Pancreas (tissue), 10 donors: ENCODE data around the gene ECHDC3. TPM values are rescaled to one million over a fixed set of nuclear protein-coding genes. Genes with fewer than 3 reads are reported as not detected.

Source experiments
- ATAC-seq, 4 donors: fragments of 200-7000 bp; cut with Tn5 transposase; one replicate each; pipeline versions ENCODE4 v1.8.0 to v1.9.1; 2020; ENCODE audit warnings: mild to moderate bottlenecking in 4 of 4, moderate library complexity in 4 of 4
- DNase-seq, 6 donors: peaks; one replicate each; pipeline ENCODE4 v3.0.0-alpha.2; 2020
- FAIRE-seq: peaks from 2 replicates; lab custom pipeline; 2012; peaks lifted over from hg19 to GRCh38; lab: Jason Lieb, UNC
- H3K27ac ChIP-seq, 4 donors: fragments of 200-600 bp; sonication (generic); 1 replicate in 3 of 4; 2 replicates in 1 of 4; pipeline versions ENCODE4 v1.5.0 to v1.8.0; 2020
- H3K27me3 ChIP-seq, 4 donors: fragments of 200-600 bp; one replicate each; pipeline ENCODE4 v1.8.0; 2021
- H3K36me3 ChIP-seq, 3 donors: fragments of 200-600 bp; sonication (generic) in 1 of 3; one replicate each; pipeline versions ENCODE4 v1.5.0 to v1.8.0; 2020 to 2021
- H3K4me1 ChIP-seq, 3 donors: fragments of 200-600 bp; one replicate each; pipeline ENCODE4 v1.8.0; 2021
- H3K4me3 ChIP-seq, 4 donors: fragments of 200-600 bp; sonication (generic) in 2 of 4; one replicate each; pipeline versions ENCODE4 v1.5.0 to v1.8.0; 2020 to 2021
- H3K9me3 ChIP-seq, 4 donors: fragments of 200-600 bp; one replicate each; pipeline ENCODE4 v1.8.0; 2021
- WGBS, 2 donors: extraction: QIAGEN DNeasy Blood & Tissue Kit; methylation state at CpG; one replicate each; pipeline ENCODE4 v1.1.7; 2013; 5-methylcytosine and 5-hydroxymethylcytosine counted together
- intact Hi-C, 3 donors: fragments of 100-400 bp; cut with DNase I; formaldehyde crosslinking; loops; one replicate each; pipeline versions ENCODE4 v1.11.1 to v1.14.2; 2022
- polyA plus RNA-seq, 2 donors: library from polyadenylated mRNA; stranded (reverse); fragments of 200-250 nt; gene quantifications; one replicate each; pipeline ENCODE4 v1.2.3, GENCODE V29; 2013
- total RNA-seq, 6 donors: library from RNA; stranded (reverse); fragmentation: NEBNext Ultra II Directional in 4 of 6; extraction: Animal tissue kit (Norgen Biotek cat#: 25700) in 4 of 6; gene quantifications; one replicate each; pipeline versions ENCODE4 v1.2.1 to v1.2.4, GENCODE V29; 2021 to 2023
- TF ChIP-seq, protein P1 (sequence below), 4 donors: fragments of 200-600 bp; sonication (generic) in 3 of 4; IDR thresholded peaks; one replicate each; pipeline versions ENCODE4 v1.5.0 to v1.8.0; 2021; ENCODE audit warnings: antibody characterized with exemption in 4 of 4
- donor health status: healthy with polysubstance abuse.
- donor health status: DM: no; HTN: no; CAD: no; lungs with moderate emphysema.
- donor health status: DM: no; HTN: no; CAD: no.
- donor health status: control.
- donor health status: control.
- donor health status: Bipolar disorder and iron deficiency.
- donor health status: DM: yes; HTN: yes; CAD: no.
- donor health status: DM: no; HTN: no; CAD: no.
- donor health status: DM: no; HTN: no; CAD: no.
- donor health status: DM: yes; HTN: yes; CAD: no.

ECHDC3 gene
- total and polyA plus RNA-seq, 8 donors: 9.7 to 19.6 (median 16.6) TPM

GRCh38 chr10:11740907-11741306 is 1.3 kb upstream of the ECHDC3 start:
- H3K4me1 ChIP-seq: peaks cover 0 to 6% (median 3%) of the 10 kb centered on the region in 3 donors
- no peaks in the 10 kb centered on the region for H3K27me3 ChIP-seq
- no peak overlapping the region for H3K27ac ChIP-seq
- H3K36me3 ChIP-seq: no peaks in the 10 kb centered on the region
- 92 to 94% methylated on average over 11 of the region's 11 CpGs for WGBS, 2 donors
- no peaks in the 10 kb centered on the region for H3K9me3 ChIP-seq
- ATAC-seq (no peak), DNase-seq (no peak), FAIRE-seq (no peak)
- intact Hi-C loops: no loop called here
- no peak overlapping the region for H3K4me3 ChIP-seq
- TF ChIP-seq, protein P1, sequence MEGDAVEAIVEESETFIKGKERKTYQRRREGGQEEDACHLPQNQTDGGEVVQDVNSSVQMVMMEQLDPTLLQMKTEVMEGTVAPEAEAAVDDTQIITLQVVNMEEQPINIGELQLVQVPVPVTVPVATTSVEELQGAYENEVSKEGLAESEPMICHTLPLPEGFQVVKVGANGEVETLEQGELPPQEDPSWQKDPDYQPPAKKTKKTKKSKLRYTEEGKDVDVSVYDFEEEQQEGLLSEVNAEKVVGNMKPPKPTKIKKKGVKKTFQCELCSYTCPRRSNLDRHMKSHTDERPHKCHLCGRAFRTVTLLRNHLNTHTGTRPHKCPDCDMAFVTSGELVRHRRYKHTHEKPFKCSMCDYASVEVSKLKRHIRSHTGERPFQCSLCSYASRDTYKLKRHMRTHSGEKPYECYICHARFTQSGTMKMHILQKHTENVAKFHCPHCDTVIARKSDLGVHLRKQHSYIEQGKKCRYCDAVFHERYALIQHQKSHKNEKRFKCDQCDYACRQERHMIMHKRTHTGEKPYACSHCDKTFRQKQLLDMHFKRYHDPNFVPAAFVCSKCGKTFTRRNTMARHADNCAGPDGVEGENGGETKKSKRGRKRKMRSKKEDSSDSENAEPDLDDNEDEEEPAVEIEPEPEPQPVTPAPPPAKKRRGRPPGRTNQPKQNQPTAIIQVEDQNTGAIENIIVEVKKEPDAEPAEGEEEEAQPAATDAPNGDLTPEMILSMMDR (IDR thresholded peaks at IDR 0.05): no peak

DNA sequence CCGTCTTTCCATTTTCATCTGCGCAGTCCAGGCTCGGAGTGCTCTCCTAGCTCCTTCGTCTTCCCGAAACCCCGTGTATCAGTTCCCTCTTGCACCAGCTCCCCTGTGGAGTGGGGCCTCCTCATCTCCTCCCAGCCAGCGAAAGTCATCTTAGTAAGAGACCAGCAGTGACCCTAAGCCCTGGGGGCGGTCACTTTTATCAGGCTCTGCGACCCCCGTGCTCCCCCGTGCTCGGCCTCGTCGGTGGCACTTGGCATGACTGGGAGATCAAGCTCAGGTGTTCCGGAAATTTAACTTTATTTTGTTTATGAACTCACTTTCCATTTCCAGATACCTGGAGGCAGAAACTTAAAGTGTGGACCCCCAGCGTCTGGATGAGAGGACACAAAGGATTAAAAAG is 574 bp upstream of the ECHDC3 start:
- H3K4me1 ChIP-seq: peaks cover 0 to 8% (median 3%) of the 10 kb centered on the region in 3 donors
- no peaks in the 10 kb centered on the region for H3K36me3 ChIP-seq
- ATAC-seq (no peak), FAIRE-seq (no peak), DNase-seq (no peak)
- WGBS, 2 donors: 60 to 71% methylated on average over 16 of the region's 16 CpGs
- intact Hi-C loops: no loop called here
- peak overlapping the region in 2 of 4 donors; percentile 70 to 76 for H3K4me3 ChIP-seq
- no peaks in the 10 kb centered on the region for H3K27me3 ChIP-seq
- H3K9me3 ChIP-seq: no peaks in the 10 kb centered on the region
- TF ChIP-seq, protein P1 (IDR thresholded peaks at IDR 0.05): no peak
- peak overlapping the region in 1 of 4 donors; percentile 4 for H3K27ac ChIP-seq

- Histone ChIP-seq H3K27me3 (no peaks in the 10 kb centered on the region), H3K4me1 (peaks cover 0 to 13% (median 3%) of the 10 kb centered on the region in 3 donors), H3K27ac (peak overlapping the region; percentile 73 to 80 (median 78)), H3K9me3 (no peaks in the 10 kb centered on the region), H3K4me3 (peak overlapping the region; percentile 58 to 76 (median 66)), H3K36me3 (no peaks in the 10 kb centered on the region)
- peak; percentile 37 to 83 (median 54) for DNase-seq
- WGBS, 2 donors: 9 to 14% methylated on average over 25 to 31 of the region's 31 CpGs
- TF ChIP-seq, protein P1 (IDR thresholded peaks at IDR 0.05): no peak
- peak; percentile 47 to 67 (median 61) for ATAC-seq
- FAIRE-seq: no peak
- intact Hi-C loops: no loop called here
Observed at GRCh38 chr10:11742779-11743298, 657 bp downstream of the ECHDC3 start.

DNA sequence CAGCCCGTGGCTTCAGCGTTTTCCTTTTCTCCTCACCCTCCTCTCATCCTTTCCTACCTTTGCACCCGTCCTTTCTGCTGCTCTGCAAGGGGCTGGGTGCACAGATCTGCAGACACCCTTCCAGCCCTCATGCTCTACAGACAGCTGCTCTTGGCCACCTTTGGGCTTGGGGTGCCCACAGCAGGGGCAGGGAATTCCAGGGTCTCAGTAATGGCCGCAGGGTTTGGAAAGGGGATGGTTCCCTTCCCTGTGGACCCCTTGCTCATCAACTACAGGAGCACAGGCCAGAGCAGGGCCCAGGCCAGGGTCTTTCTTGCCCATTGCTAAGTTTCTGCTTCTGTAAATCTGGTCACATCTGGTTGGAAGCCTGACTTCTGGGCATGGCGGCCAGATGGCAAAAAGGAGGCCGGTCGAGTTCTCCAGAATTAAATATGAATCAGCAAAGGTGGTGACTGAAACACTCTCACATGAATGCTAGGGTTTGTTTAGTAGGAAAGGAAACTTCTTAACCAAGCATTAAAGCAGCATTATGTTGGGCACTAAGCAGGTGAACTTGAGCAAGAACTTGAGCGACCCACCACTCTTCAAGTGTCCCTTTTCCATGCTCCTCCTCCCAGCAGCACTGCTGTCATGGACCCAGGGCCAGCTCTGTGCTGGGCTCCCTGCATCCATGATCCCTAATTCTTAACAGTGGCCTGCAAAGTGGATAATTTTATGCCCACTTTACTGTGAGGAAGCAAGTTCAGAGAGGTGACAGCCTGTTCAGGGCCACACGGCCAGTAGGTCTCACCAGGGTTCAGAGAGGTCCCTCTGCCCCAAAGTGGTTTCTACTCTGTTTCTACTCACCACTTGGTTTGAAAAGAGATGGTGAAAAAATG is 1.5 kb downstream of the ECHDC3 start:
- H3K4me1 ChIP-seq: peaks cover 0 to 13% (median 3%) of the 10 kb centered on the region in 3 donors
- H3K27ac ChIP-seq: peak overlapping the region in 1 of 4 donors; percentile 80
- intact Hi-C loops: no loop called here
- H3K4me3 ChIP-seq: peak overlapping the region; percentile 58 to 76 (median 66)
- no peaks in the 10 kb centered on the region for H3K9me3 ChIP-seq
- H3K27me3 ChIP-seq: no peaks in the 10 kb centered on the region
- TF ChIP-seq, protein P1 (IDR thresholded peaks at IDR 0.05): no peak
- ATAC-seq: no peak
- 66 to 68% methylated on average over 9 of the region's 9 CpGs for WGBS, 2 donors
- no peak for DNase-seq
- no peak for FAIRE-seq
- no peaks in the 10 kb centered on the region for H3K36me3 ChIP-seq
